Femur (tissue), 1 donor: ENCODE measurements around the gene ZNF420.

Experiments used
- DNase-seq: peaks from one replicate; pipeline ENCODE4 v3.0.0-alpha.2; 2017

ZNF420 gene

GRCh38 chr19:37160153-37160552 lies 81.9 kb downstream of the ZNF420 start:
- no peak for DNase-seq

DNA sequence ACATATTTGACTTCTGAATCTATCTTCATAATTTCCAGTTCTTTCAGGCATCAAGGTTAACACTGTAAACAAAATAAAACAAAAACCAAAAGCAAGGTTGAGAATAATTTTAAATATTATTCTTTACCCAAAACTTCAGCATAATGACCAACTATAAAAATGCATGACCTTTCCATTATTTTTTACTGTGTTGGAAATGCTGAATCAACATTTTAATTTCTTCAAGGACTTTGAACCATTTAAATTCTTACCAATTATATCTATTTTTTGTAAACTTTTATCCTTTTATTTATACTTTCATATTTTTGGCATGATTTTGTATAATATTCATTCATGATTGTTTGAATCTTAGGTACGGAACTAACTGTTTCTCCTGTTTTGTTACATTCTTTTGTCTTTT lies 87.4 kb downstream of the ZNF420 start:
- no peak for DNase-seq

- DNase-seq = peak; percentile 97
Observed at GRCh38 chr19:37172368-37173366, 94.4 kb downstream of the ZNF420 start, which contains the start of gene ZNF585A. Gene ZNF585A (minus strand): TSS chr19:37172695. CDS start chr19:37169910, 2,785 bp downstream.
